ENCODE data around the gene ASB3.

Gene ASB3

GRCh38 chr2:53640466-53640865 is 146.3 kb downstream of the ASB3 start:
- DNase-seq, result no peak

GRCh38 chr2:53636596-53636995 is 150.2 kb downstream of the ASB3 start:
- no peak for DNase-seq

GRCh38 chr2:53636109-53636508 is 150.6 kb downstream of the ASB3 start:
- no peak for DNase-seq

- no peak for DNase-seq
Observed at GRCh38 chr2:53635694-53636093, 151.1 kb downstream of the ASB3 start.

DNA sequence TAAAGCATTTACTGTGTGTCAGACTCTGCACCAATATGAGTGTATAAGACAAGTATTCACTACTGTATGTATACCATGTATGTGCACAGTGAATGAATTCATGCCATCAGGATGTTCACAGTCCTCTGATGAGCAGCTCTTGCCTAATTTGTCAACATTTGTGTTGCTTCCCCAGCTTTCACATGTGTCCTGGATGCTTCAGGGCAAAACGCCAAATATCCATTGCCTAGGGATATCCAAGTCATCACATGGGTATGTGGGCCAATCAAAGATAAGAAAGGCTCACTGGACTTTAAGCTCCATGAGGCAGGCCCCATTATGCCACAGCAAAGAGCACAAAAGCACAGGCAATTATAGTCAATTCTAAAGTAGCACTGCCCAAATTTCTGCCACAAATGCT is 153.3 kb downstream of the ASB3 start:
- DNase-seq, result no peak

GRCh38 chr2:53632714-53633113 is 154.0 kb downstream of the ASB3 start:
- DNase-seq, result no peak

- DNase-seq, result no peak
Observed at GRCh38 chr2:53632126-53632460, 154.7 kb downstream of the ASB3 start.

GRCh38 chr2:53631313-53632125 is 155.2 kb downstream of the ASB3 start:
- DNase-seq, result no peak

DNA sequence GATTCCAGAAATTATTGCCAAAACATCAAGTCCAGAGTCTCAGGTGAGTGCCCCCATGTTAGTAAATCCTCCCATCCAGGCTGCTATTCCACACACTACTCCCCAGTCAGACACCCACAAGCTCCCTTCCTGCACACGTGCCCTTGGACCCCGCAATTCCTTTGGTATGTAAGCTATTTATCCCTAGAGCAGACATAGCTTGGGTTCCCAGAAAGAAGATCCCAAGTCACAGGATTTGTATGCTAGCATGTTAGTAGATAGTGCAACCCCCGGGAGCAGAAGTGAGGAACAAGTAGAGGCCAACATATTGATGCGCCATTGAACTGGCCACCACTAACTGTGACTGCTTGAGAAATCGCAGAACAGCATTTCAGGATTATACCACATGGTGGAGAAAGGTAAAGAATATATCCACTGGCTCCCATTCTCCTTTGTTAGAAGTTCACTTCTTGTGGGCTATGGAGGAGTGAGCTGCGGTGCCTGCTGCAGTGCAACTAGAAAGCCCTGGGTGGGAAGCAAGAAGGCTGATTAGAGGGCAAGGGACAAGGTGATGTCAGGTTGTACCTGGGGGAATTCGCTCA is 156.6 kb downstream of the ASB3 start:
- no peak for DNase-seq

GRCh38 chr2:53629501-53629900 is 157.3 kb downstream of the ASB3 start:
- DNase-seq, result no peak

DNA sequence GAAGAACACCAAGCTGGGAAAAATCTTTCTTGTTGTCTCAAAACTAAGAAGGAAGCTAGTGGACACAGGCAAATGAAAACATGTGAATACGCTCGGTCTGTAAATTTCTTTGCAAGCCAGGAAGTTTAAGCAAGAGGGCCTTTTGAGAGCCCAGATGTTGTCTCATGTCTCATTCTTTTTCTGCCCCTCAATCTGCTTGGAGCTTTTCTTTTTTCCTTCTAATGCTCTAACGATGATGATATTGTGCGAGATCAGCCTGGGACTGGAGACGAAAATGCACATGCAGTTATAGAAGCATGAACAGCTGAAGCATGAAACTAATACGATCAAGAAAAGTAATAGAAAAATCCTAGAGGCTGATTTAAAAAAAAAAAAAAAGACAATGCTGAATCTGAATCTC is 157.8 kb downstream of the ASB3 start:
- no peak for DNase-seq

DNA sequence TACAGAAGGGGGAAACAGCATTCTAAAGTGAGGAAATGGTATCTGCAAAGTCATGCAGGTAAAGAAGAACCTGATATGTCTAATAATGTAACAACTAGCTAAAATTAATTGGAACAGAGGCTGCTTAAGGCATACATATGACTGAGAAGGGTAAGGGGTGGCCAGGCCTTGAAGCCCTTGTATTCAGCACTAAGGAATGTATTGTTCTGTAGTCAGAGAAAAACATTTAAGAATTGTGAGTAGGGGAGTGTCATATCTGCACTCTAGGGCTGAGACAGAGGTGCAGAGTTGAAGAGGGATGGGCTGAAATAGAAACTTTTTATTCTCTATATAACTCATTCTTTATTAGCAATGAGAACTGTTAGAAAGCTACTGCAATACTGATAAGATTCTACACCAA is 164.6 kb downstream of the ASB3 start:
- no peak for DNase-seq

DNA sequence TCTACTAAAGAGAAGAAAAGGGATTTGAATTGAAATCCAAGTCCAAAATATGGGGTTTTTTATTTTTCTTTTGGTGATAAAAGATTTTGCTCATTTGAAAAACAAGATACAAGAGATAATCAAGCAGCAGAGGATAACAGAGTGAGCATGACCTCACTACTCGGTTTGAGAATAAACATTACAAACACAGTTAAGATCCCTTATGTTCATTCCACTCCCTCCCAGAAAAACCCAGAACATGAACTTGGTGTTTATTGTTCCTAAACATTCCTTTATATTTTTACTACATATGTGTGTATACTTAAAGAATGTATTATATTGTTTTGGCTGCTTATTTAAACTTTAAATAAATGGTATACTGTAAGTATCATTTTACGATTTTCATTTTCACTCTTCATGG is 165.8 kb downstream of the ASB3 start:
- DNase-seq, result no peak

All from GOT3 (cell line).